Renal cortex interstitium (tissue), 15 donors: ENCODE data around the gene MED12. TPM values are rescaled to one million over a fixed set of nuclear protein-coding genes. Genes with fewer than 3 reads are reported as not detected.

Experiments used
- DNase-seq, 11 donors: peaks; one replicate each; pipeline ENCODE4 v3.0.0-alpha.2; 2013; ENCODE audit warnings: low read depth in 9 of 11, low spot score in 4 of 11; ENCODE audit errors: extremely low read depth in 1 of 11
- long read RNA-seq, 16 experiments: transcript quantifications; one replicate each; lab custom pipeline, GENCODE V29; 2026
- polyA plus RNA-seq, 3 donors: library from polyadenylated mRNA; unstranded; fragments of 120-200 nt; gene quantifications; one replicate each; pipeline ENCODE4 v1.2.1, GENCODE V29; 2013; ENCODE audit not compliant: insufficient read length in 3 of 3

Gene MED12
- 10 to 100 TPM; 35.7 to 53.1 (median 47.8) TPM for polyA plus RNA-seq
- long read RNA-seq, donor 1, result 0 reads
- long read RNA-seq, donor 2, partial matches to known transcripts, result 6 of 6 reads
- long read RNA-seq, donor 2, other reads (novel, unspliced or antisense), result 0 of 6 reads
- long read RNA-seq, donor 3, result 0 reads
- long read RNA-seq, donor 4, result 0 reads
- long read RNA-seq, donor 5, result 0 reads
- long read RNA-seq, donor 6, partial matches to known transcripts, result 5 of 8 reads
- long read RNA-seq, donor 6, other reads (novel, unspliced or antisense), result 0 of 8 reads
- long read RNA-seq, donor 7, partial matches to known transcripts, result 5 of 6 reads
- long read RNA-seq, donor 7, other reads (novel, unspliced or antisense), result 0 of 6 reads
- long read RNA-seq, donor 8, partial matches to known transcripts, result 7 of 9 reads
- long read RNA-seq, donor 8, other reads (novel, unspliced or antisense), result 0 of 9 reads
- long read RNA-seq, donor 9, partial matches to known transcripts, result 7 of 7 reads
- long read RNA-seq, donor 9, other reads (novel, unspliced or antisense), result 0 of 7 reads
- long read RNA-seq, donor 10, result 0 reads
- long read RNA-seq, donor 11, result 0 reads
- long read RNA-seq, donor 12, result 0 reads
- long read RNA-seq, donor 13, partial matches to known transcripts, result 6 of 6 reads
- long read RNA-seq, donor 13, other reads (novel, unspliced or antisense), result 0 of 6 reads
- long read RNA-seq, donor 14, result 0 reads
- long read RNA-seq, donor 15, result 0 reads
- long read RNA-seq, donor 16, partial matches to known transcripts, result 19 of 19 reads
- long read RNA-seq, donor 16, other reads (novel, unspliced or antisense), result 0 of 19 reads

DNA sequence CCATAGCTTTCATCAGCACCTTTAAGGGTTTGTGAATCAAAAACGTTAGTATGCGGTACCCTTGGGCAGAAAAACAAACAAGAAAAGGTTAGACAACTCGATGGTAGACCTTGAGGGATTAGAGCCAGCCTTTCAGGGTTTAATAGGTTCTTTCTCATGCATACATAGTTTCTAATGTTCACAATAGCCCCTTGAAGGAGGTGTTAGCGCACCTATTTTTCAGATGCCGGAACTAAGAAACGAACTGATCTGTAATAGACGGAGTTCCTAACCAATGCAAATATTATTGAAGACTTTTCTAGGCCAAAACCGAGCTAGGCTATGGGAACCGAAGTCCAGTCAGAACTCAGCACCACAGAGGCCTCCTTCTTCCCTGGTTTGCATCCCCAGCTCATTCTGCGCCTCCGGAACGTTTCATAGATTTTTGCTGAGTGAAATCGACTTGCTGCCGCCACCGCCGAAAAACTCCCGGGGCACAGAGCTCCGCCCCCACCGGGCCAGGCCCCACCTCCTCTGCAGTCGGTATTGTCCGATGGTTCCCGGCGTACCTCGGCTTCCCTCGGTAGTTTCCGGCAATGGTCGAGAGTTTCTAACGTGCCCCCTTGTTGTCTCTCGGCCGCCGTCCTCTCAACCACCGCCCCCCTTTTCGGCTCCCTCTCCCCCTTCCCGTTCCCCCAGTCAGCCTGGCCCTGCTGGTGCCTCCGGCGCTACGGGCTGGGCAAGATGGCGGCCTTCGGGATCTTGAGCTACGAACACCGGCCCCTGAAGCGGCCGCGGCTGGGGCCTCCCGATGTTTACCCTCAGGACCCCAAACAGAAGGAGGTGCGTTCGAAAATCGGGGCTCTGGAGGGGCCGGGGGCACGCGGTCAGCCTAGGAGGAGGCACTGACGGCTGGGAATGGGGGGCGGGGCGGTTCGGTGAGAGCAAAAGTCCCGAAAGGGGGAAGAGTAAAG is at the start of gene MED12:
Gene MED12 (plus strand): TSS at position 565 of the 953 bp plus-strand sequence. CDS start 159 bp downstream, at position 724.
- peak in 10 of 11 donors; percentile 67 to 83 (median 72) for DNase-seq

DNA sequence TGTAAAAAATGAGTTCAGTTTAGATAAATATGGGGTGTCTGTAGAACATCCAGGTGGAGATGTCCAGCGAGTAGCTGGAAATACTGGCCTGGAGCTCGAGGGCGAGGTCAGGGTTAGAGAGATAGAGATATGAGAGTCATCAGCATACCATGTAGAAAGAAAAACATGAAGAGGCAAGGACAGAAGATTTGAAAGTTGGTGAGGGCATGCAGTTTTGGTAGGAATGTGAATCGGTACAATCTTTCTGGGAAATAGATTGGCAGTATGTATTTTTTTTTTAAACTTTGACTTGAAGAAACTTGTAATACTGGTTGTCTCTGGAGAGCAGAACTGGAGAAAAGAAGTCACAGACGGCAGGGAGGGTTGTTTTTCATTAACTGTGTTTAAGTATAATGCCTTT is 47.9 kb upstream of the MED12 start:
- no peak for DNase-seq

DNA sequence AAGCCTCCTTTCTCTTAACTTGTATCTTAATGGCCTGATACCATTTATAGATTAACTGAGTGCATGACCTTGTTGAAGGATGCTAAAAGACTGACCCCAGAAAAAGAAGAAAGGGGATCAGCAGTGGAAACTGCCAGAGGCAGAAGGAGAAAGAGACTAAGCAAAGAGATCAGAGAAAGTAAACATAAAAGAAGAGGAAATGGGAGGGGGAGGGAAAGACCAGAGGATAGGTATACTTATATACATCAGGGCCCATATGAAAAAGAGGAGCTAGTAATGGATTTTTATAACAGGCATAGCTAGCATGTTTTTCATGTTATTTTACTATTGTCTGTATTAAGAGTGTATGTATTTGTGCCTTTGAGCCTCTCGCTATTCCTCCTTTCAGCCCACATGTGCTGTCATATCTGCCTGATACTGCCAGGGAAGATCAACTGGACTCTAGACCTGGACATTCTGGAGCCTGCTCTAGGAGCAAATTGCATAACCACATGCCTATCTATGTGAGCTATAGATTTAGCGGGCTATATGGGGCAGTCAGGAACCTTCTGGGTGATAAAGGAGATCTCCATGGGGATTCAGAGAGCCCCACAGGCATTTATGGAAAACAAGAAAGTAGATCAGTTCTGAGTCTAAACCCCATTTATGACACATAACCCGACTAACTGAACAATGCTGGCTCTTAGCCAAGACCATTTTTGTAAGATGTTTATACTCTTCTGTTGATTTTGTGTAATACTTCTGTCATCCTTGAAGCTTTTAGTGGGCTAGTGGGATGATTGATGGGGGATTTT is 36.9 kb upstream of the MED12 start:
- DNase-seq, result no peak

DNA sequence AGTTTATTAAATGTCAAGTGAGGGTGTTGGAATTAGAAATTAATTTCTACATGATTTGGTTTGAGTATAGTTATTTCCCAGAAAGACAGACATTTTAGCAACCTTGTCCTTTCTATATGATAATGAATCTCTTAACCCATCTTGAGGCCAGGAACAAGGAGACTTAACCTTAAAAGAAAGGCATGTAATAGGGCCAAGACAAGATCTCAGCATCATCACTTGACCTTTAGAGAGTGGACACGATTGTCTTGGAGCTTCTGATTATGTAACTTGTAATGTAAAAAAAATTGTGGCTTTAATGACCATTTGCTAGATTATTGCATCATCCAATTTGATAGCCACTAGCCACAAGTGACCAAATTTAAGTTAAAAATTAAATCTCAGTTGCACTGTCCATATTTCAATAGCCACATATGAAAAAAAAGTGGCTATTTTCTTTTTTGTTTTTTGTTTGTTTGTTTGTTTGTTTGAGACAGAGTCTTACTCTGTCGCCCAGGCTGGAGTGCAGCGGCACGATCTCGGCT is 36.2 kb upstream of the MED12 start:
- DNase-seq, result no peak

DNA sequence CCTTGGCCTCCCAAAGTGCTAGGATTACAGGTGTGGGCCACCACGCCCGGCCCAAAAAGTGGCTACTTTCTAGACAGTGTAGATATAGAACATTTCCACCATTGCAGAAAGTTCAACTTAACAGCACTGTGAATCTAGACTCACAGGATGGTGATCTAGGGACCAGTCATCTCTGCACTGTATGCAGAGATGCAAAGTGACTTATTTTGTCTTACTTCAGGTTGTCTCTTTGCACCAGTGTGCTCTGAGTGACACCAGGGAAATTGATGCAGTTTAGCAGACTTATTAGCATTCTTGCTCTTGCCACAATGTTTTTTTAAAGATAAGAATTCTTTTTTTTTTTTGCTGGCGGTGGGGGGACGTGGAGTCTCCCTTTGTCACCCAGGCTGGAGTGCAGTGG is 35.6 kb upstream of the MED12 start:
- no peak for DNase-seq

- no peak for DNase-seq
These were observed 32.5 kb upstream of the MED12 start for GRCh38 chrX:71085900-71086299.

GRCh38 chrX:71091263-71091662 is 27.1 kb upstream of the MED12 start:
- no peak for DNase-seq

- DNase-seq, result no peak
These were observed 23.4 kb upstream of the MED12 start for GRCh38 chrX:71095033-71095432.

GRCh38 chrX:71095555-71095980 is 22.8 kb upstream of the MED12 start, which contains the start of gene FOXO4:
FOXO4 (plus strand) TSS chrX:71095851; CDS start chrX:71096529, 678 bp downstream.
- peak in 10 of 11 donors; percentile 60 to 90 (median 82) for DNase-seq

- DNase-seq, result peak in 1 of 11 donors; percentile 45
These were observed 22.2 kb upstream of the MED12 start for GRCh38 chrX:71095981-71096759.

GRCh38 chrX:71096760-71097032 is 21.7 kb upstream of the MED12 start:
- no peak for DNase-seq

- no peak for DNase-seq
These were observed 20.1 kb upstream of the MED12 start for GRCh38 chrX:71098302-71098701.

GRCh38 chrX:71098951-71099506 is 19.4 kb upstream of the MED12 start:
- DNase-seq, result no peak

DNA sequence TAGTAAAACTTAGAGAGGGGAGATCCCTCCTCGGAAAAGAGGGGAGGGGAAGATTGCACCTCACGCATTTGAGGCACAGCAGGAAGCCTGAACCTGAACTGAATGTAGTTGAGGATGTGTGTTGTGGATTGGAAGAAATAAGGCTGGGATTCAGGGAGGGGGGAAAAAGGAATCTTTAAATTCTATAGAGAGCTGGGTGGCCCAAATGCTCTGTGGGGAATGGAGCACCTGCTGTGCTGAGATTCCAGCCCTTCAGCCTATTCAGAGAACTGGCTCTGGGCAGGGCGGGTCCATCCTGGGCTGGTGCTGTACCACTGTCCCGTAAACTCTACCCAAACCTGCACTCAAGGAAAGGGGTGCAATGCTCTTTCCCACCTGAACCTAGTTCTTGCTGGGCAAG is 18.7 kb upstream of the MED12 start:
- DNase-seq, result no peak

DNA sequence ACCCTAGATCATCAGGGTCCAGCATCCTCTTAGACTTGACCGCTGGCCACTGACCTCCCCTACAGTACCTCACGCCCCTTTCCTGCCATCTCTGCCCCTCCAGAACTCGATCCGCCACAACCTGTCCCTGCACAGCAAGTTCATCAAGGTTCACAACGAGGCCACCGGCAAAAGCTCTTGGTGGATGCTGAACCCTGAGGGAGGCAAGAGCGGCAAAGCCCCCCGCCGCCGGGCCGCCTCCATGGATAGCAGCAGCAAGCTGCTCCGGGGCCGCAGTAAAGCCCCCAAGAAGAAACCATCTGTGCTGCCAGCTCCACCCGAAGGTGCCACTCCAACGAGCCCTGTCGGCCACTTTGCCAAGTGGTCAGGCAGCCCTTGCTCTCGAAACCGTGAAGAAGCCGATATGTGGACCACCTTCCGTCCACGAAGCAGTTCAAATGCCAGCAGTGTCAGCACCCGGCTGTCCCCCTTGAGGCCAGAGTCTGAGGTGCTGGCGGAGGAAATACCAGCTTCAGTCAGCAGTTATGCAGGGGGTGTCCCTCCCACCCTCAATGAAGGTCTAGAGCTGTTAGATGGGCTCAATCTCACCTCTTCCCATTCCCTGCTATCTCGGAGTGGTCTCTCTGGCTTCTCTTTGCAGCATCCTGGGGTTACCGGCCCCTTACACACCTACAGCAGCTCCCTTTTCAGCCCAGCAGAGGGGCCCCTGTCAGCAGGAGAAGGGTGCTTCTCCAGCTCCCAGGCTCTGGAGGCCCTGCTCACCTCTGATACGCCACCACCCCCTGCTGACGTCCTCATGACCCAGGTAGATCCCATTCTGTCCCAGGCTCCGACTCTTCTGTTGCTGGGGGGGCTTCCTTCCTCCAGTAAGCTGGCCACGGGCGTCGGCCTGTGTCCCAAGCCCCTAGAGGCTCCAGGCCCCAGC is 17.6 kb upstream of the MED12 start:
- no peak for DNase-seq

DNA sequence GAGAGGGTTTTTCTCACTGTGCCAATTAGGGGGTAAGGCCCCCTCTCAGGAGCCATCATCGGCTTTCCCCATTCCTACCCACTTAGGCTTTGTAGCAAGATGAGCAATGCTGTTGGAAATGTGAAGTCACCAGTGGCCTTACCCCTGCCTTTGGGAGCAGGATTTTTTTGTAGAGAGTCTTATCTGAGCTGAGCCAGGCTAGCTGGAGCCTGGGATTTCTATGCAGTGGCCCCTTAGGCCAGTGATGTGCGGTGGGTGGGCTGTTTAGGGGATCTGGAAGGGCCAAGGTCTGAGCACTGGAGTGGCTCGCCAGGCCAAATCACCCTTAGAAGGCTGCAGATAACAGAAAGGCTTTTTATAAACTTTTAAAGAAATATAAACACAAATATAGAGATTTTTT is 16.1 kb upstream of the MED12 start:
- no peak for DNase-seq
